Measurements from ENCODE around the gene PYGO1. TPM values are rescaled to one million over a fixed set of nuclear protein-coding genes. Genes with fewer than 3 reads are reported as not detected.

PYGO1 gene
- total and polyA plus RNA-seq, 9 of the 15 experiments (the other 6 are each of a cell fraction or from before 2014, with no cell fraction given): under 0.01 to 0.07 (median 0.02) TPM; not detected in 5

DNA sequence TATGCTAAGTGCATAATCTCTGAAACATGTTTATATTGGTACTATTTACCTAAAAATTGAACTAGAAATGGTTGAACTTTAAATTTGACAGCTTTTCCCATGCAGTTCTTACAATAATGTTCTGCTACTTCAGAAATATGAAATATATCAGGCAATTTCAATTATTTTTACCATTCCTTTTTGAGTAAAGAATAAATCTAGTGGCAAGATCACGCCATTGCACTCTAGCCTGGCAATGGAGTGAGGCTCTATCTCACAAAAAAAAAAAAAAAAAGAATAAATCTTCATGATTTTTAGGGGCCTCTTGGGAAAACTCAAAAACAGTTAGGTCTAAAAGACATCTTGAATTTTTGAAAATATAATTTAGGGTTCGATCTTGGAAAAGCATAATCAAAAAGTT is 69.5 kb downstream of the PYGO1 start:
- Histone ChIP-seq H2AFZ (ENCODE audit: low read depth, low read length) (no peak overlapping the region), H3K27ac (ENCODE audit: extremely low read depth, low read depth, low read length) (no peak overlapping the region), H3K4me2 (ENCODE audit: insufficient read depth, low read length) (no peak overlapping the region), H3K79me2 (ENCODE audit: control insufficient read depth, insufficient read depth, low read length) (no peaks in the 10 kb centered on the region), H3K9me3 (replicated peaks; ENCODE audit: control insufficient read depth, insufficient read depth, low read depth, low read length) (0 out of 2 replicates have a peak, but pooled peaks cover 2% of the 10 kb centered on the region), H3K9ac (ENCODE audit: insufficient read depth in 1 of 2, low read depth in 2 of 2, low read length in 2 of 2) (no peak overlapping the region), H3K4me1 (replicated peaks in 1 of 2; ENCODE audit: control insufficient read depth in 2 of 2, insufficient read depth in 2 of 2, low read length in 2 of 2) (peaks cover 0 to 5% of the 10 kb centered on the region in 2 experiments; a peak in 3 of 5 replicates), H3K4me3 (no peak overlapping the region), H3K9me1 (ENCODE audit: control insufficient read depth, insufficient read depth, low read length) (no peaks in the 10 kb centered on the region), H4K20me1 (replicated peaks; ENCODE audit: control insufficient read depth, insufficient read depth, low read length) (no peaks in the 10 kb centered on the region), H3K27me3 (ENCODE audit: control insufficient read depth in 2 of 2, insufficient read depth in 2 of 2, low read length in 2 of 2) (no peaks in the 10 kb centered on the region), H3K36me3 (ENCODE audit: control insufficient read depth, insufficient read depth, low read length) (no peaks in the 10 kb centered on the region)
- DNase-seq (ENCODE audit: extremely low read depth in 1 of 4, low spot score in 3 of 4) (no peak), ATAC-seq (no peak), FAIRE-seq (no peak)
- ChIA-PET CTCF (ENCODE audit: low intra/inter-chr PET ratio) (no interaction called here), POLR2A (interaction anchor here (1.3 kb wide), 1 partner anchor 12 kb away, joined by 3 read pairs; no protein-coding TSS in a partner anchor)
- intact Hi-C loops (cut with micrococcal nuclease) (no loop called here), in situ Hi-C loops (cut with MboI) (no loop called here)
- WGBS (ENCODE audit: insufficient coverage, low coverage, missing lambda C conversion rate): 32% methylated on average over 2 of the region's 2 CpGs
- TF ChIP-seq NR2F6 (CRISPR knock-in tag; IDR thresholded peaks at IDR 0.05): no peak
- TF ChIP-seq ATF7 (IDR thresholded peaks at IDR 0.05): no peak
- no peak for TF ChIP-seq KDM4B (IDR thresholded peaks at IDR 0.05; ENCODE audit: borderline replicate concordance in 2 of 2, low read depth in 1 of 2)
- no peak for TF ChIP-seq EP300 (IDR thresholded peaks at IDR 0.05; ENCODE audit: low read length)
- TF ChIP-seq ZNF717 (CRISPR knock-in tag; IDR thresholded peaks at IDR 0.05): no peak
- TF ChIP-seq PTBP1 (IDR thresholded peaks at IDR 0.05; ENCODE audit: low read depth, low read length): no peak
- no peak for TF ChIP-seq ZNF780A (CRISPR knock-in tag; IDR thresholded peaks at IDR 0.05)
- TF ChIP-seq CHD4 (IDR thresholded peaks at IDR 0.05; ENCODE audit: insufficient read depth, insufficient replicate concordance, low read depth, low read length, poor library complexity, severe bottlenecking): no peak
- TF ChIP-seq, protein P1, sequence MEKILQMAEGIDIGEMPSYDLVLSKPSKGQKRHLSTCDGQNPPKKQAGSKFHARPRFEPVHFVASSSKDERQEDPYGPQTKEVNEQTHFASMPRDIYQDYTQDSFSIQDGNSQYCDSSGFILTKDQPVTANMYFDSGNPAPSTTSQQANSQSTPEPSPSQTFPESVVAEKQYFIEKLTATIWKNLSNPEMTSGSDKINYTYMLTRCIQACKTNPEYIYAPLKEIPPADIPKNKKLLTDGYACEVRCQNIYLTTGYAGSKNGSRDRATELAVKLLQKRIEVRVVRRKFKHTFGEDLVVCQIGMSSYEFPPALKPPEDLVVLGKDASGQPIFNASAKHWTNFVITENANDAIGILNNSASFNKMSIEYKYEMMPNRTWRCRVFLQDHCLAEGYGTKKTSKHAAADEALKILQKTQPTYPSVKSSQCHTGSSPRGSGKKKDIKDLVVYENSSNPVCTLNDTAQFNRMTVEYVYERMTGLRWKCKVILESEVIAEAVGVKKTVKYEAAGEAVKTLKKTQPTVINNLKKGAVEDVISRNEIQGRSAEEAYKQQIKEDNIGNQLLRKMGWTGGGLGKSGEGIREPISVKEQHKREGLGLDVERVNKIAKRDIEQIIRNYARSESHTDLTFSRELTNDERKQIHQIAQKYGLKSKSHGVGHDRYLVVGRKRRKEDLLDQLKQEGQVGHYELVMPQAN (IDR thresholded peaks at IDR 0.05; ENCODE audit: borderline replicate concordance): no peak
- no TSS peak for BruUV-seq (replicated peaks)
